DMS153 treated with DMSO at 0.1 percent for 48 hours (cell line): ENCODE results near the gene CUL3.
A peak's percentile ranks its signal among the peaks of the same experiment; 100 is the strongest.
"Not testable (repeated sequence)": the region's sequence is repeated elsewhere in the genome, so short reads cannot be mapped to it uniquely, and the experiment has no call there.

Source experiments
- DNase-seq: peaks from one replicate; lab custom pipeline; 2025; ENCODE audit not compliant: unreplicated experiment; lab: John Stamatoyannopoulos, UW

CUL3 gene

GRCh38 chr2:224585211-224586088 is at the start of gene CUL3:
CUL3 (minus strand) TSS chr2:224585363; CDS start chr2:224585009, 354 bp downstream.
- DNase-seq: peak; percentile 91

- DNase-seq: no peak
Observed at GRCh38 chr2:224630659-224631550, 45.7 kb upstream of the CUL3 start.

- no peak for DNase-seq
Observed at GRCh38 chr2:224628416-224628815, 43.3 kb upstream of the CUL3 start.

- DNase-seq: no peak
Observed at GRCh38 chr2:224626735-224627134, 41.6 kb upstream of the CUL3 start.

GRCh38 chr2:224613543-224614286 is 28.6 kb upstream of the CUL3 start:
- no peak for DNase-seq

- no peak for DNase-seq
Observed at GRCh38 chr2:224612578-224612977, 27.4 kb upstream of the CUL3 start.

GRCh38 chr2:224611938-224612337 is 26.8 kb upstream of the CUL3 start:
- no peak for DNase-seq

- peak; percentile 36 for DNase-seq
Observed at GRCh38 chr2:224608104-224608503, 22.9 kb upstream of the CUL3 start.

GRCh38 chr2:224603746-224604500 is 18.8 kb upstream of the CUL3 start:
- DNase-seq: not testable (repeated sequence)

GRCh38 chr2:224602778-224603375 is 17.7 kb upstream of the CUL3 start:
- DNase-seq: not testable (repeated sequence)

- DNase-seq: no peak
Observed at GRCh38 chr2:224601923-224602322, 16.8 kb upstream of the CUL3 start.

GRCh38 chr2:224598678-224599077 is 13.5 kb upstream of the CUL3 start:
- DNase-seq: no peak

GRCh38 chr2:224596289-224596688 is 11.1 kb upstream of the CUL3 start:
- no peak for DNase-seq

- DNase-seq: no peak
Observed at GRCh38 chr2:224595518-224595917, 10.4 kb upstream of the CUL3 start.

GRCh38 chr2:224594840-224595239 is 9.7 kb upstream of the CUL3 start:
- no peak for DNase-seq

GRCh38 chr2:224591220-224591619 is 6.1 kb upstream of the CUL3 start:
- no peak for DNase-seq

GRCh38 chr2:224586127-224586695 is 1.0 kb upstream of the CUL3 start:
- no peak for DNase-seq

- DNase-seq: no peak
Observed at GRCh38 chr2:224584785-224585210, 365 bp downstream of the CUL3 start.

GRCh38 chr2:224584111-224584784 is 915 bp downstream of the CUL3 start:
- DNase-seq: no peak
